Gastroesophageal sphincter (tissue), 3 donors: ENCODE results near the gene EHMT1.
A peak's percentile ranks its signal among the peaks of the same experiment; 100 is the strongest.

Experiments used
- CTCF ChIP-seq, 4 experiments: fragments of 200-600 bp in 2 of 4; fragments of 450-650 bp in 2 of 4; sonication (generic) in 1 of 4; IDR thresholded peaks; one replicate each; pipeline ENCODE4 v1.5.1; 2017 to 2019; ENCODE audit warnings: antibody characterized with exemption in 4 of 4, mild to moderate bottlenecking in 2 of 4, moderate library complexity in 2 of 4
- EP300 ChIP-seq: sonication (generic); formaldehyde crosslinking; IDR thresholded peaks from one replicate; pipeline ENCODE4 v1.6.1; 2017; ENCODE audit warnings: antibody characterized with exemption, mild to moderate bottlenecking

- TF ChIP-seq CTCF (IDR thresholded peaks at IDR 0.05): peak in 3 of 4 experiments; percentile 71 to 89 (median 78)
- no peak for TF ChIP-seq EP300
Observed at GRCh38 chr9:137672907-137673791, 54.3 kb downstream of the EHMT1 start.
